SU-DHL-6 (cell line): Measurements from ENCODE around the gene ZCCHC7.

Source experiments
- CTCF ChIP-seq: fragments of 200-600 bp; sonication (generic); IDR thresholded peaks from one replicate; pipeline ENCODE4 v1.5.1; 2017; ENCODE audit warnings: antibody characterized with exemption, mild to moderate bottlenecking, low read length, moderate library complexity; ENCODE audit not compliant: insufficient read depth, poor library complexity, severe bottlenecking
- EZH2phosphoT487 ChIP-seq: fragments of 200-600 bp; sonication (generic), shearing (Covaris generic); conservative IDR thresholded peaks from 2 replicates; pipeline ENCODE4 v1.6.1; 2018; ENCODE audit warnings: mild to moderate bottlenecking, antibody characterized with exemption, low read length, moderate library complexity, mixed read lengths

- TF ChIP-seq CTCF, result no peak
- no peak for TF ChIP-seq EZH2phosphoT487
Measured at GRCh38 chr9:37405764-37406380, 285.5 kb downstream of the ZCCHC7 start.
